ENCODE data around the gene CDIPT.

Gene CDIPT

GRCh38 chr16:29860218-29860617, 2.8 kb downstream of the CDIPT start:
- DNase-seq = no peak
- TF ChIP-seq POLR2A (IDR thresholded peaks at IDR 0.05; ENCODE audit: low read length) (no peak), GATA1 (IDR thresholded peaks at IDR 0.05; ENCODE audit: low read depth, low read length) (no peak)

DNA sequence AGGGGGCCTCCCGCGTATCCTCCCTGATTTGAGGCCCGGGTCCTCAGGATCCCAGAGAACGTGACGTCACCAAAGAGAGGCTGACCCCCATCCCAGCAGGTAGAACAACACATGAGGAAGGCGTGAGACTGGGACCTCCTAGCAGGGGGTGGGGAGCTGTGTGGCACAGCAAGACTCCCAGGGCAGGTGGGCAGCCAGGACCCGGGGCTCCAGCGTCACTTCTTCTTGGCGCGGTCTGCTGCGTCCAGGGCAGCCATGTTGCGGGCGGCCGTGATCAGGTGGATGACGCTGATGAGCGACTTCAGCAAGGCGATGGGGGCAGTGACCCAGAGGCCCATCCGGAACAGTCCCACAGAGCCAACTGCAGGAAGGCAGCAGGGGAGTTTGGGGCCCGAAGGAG, 4.1 kb downstream of the CDIPT start:
- no peak for DNase-seq
- TF ChIP-seq POLR2A (IDR thresholded peaks at IDR 0.05; ENCODE audit: low read length) = no peak
- no peak for TF ChIP-seq GATA1 (IDR thresholded peaks at IDR 0.05; ENCODE audit: low read depth, low read length)

GRCh38 chr16:29858149-29858849, 4.7 kb downstream of the CDIPT start:
- no peak for DNase-seq
- TF ChIP-seq GATA1 (IDR thresholded peaks at IDR 0.05; ENCODE audit: low read depth, low read length) = no peak
- TF ChIP-seq POLR2A (IDR thresholded peaks at IDR 0.05; ENCODE audit: low read length) = no peak

GRCh38 chr16:29857133-29857760, 5.8 kb downstream of the CDIPT start:
- no peak for DNase-seq
- TF ChIP-seq GATA1 (IDR thresholded peaks at IDR 0.05; ENCODE audit: low read depth, low read length) (no peak), POLR2A (IDR thresholded peaks at IDR 0.05; ENCODE audit: low read length) (no peak)

DNA sequence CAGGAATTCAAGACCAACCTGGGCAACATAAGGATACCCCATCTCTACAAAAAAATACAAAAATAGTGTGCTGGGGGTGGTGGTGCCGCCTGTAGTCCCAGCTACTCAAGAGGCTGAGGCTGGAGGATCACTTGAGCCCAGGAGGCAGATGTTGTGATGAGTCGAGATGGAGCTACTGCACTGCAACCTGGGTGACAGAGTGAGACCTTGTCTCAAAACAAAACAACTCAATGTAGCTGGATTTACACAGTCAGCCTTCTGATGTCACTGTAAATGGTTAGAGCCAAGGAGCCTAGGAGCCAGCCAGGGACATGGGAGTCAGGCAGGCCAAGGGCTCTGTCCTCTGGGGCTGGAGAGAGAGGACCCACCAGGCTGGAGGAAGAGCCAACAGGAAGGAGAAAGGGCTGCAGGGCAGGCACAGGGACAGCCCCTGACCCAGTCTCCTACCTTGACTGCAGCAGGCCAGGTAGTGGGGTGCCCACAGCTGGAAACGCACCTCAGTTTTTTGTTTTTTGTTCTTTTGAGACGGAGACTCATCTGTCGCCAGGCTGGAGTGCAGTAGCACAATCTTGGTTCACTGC, 8.4 kb downstream of the CDIPT start:
- TF ChIP-seq POLR2A (IDR thresholded peaks at IDR 0.05; ENCODE audit: low read length) (no peak), GATA1 (IDR thresholded peaks at IDR 0.05; ENCODE audit: low read depth, low read length) (no peak)
- no peak for DNase-seq

GRCh38 chr16:29852654-29853053, 10.4 kb downstream of the CDIPT start:
- TF ChIP-seq POLR2A (IDR thresholded peaks at IDR 0.05; ENCODE audit: low read length) (no peak), GATA1 (IDR thresholded peaks at IDR 0.05; ENCODE audit: low read depth, low read length) (no peak)
- no peak for DNase-seq

DNA sequence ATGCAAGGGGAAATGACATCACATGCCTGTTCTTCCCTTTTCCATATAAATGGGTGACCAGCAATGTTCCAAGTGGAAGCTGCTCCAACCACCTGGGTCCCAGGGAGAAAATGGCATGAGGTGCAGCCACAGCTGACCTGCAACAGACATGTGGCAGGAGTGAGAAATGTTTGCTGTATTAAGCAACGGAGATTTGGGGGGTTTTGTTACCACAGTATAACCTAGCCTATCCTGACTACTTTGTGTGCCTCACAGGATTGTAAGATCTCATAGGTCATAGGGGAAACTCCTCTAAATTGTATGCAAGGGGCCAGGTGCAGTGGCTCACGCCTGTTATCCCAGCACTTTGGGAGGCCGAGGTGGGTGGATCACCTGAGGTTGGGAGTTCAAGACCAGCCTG, 12.0 kb downstream of the CDIPT start:
- no peak for DNase-seq
- no peak for TF ChIP-seq GATA1 (IDR thresholded peaks at IDR 0.05; ENCODE audit: low read depth, low read length)

DNA sequence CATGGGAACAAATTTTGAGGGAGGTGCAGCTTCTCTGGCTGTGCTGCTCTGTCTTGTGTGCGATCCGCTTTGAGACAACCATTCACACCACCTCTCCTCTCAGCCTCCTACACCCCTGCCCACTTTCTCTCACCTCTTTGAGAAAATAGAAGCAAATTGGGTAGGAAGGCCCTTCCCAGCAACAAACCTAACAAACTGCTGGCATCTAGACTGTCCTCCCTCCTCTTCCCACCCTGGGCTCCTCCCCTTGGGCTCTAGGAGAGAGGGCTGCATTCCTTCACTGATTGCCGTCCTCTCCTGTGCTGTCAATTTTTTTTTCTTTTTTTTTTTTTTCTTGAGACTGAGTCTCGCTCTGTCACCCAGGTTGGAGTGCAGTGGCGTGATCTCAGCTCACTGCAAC, 13.5 kb downstream of the CDIPT start:
- DNase-seq = no peak
- TF ChIP-seq POLR2A (IDR thresholded peaks at IDR 0.05; ENCODE audit: low read length) (no peak), GATA1 (IDR thresholded peaks at IDR 0.05; ENCODE audit: low read depth, low read length) (no peak)

- TF ChIP-seq GATA1 (IDR thresholded peaks at IDR 0.05; ENCODE audit: low read depth, low read length) = no peak
- TF ChIP-seq POLR2A (IDR thresholded peaks at IDR 0.05; ENCODE audit: low read length) = no peak
- DNase-seq = peak; percentile 71 to 83
These were observed 14.4 kb downstream of the CDIPT start for GRCh38 chr16:29848420-29849297.

DNA sequence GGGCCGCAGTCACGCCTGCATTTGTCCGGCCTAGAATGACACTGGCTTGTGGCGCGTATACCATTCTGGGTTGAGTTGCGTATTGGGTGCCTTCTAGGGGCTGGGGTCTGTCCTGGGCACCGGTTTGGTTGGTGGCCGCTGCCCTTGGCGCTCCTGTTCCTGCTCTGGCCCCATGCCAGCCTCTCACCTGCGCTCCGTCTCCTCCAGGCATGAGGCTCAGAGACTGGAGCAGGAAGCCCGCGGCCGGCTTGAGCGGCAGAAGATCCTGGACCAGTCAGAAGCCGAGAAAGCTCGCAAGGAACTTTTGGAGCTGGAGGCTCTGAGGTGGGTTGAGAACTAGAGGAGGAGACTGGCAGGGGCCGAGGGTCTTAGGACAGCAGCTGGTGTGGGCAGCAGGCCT, 17.4 kb downstream of the CDIPT start:
- TF ChIP-seq POLR2A (IDR thresholded peaks at IDR 0.05; ENCODE audit: low read length) (no peak), GATA1 (IDR thresholded peaks at IDR 0.05; ENCODE audit: low read depth, low read length) (no peak)
- no peak for DNase-seq

- TF ChIP-seq POLR2A (IDR thresholded peaks at IDR 0.05; ENCODE audit: low read length) (no peak), GATA1 (IDR thresholded peaks at IDR 0.05; ENCODE audit: low read depth, low read length) (no peak)
- no peak for DNase-seq
These were observed 18.3 kb downstream of the CDIPT start for GRCh38 chr16:29844575-29845331.

- no peak for TF ChIP-seq POLR2A (IDR thresholded peaks at IDR 0.05; ENCODE audit: low read length)
- TF ChIP-seq GATA1 (IDR thresholded peaks at IDR 0.05; ENCODE audit: low read depth, low read length) = no peak
- no peak for DNase-seq
These were observed 19.1 kb downstream of the CDIPT start for GRCh38 chr16:29843931-29844330.

DNA sequence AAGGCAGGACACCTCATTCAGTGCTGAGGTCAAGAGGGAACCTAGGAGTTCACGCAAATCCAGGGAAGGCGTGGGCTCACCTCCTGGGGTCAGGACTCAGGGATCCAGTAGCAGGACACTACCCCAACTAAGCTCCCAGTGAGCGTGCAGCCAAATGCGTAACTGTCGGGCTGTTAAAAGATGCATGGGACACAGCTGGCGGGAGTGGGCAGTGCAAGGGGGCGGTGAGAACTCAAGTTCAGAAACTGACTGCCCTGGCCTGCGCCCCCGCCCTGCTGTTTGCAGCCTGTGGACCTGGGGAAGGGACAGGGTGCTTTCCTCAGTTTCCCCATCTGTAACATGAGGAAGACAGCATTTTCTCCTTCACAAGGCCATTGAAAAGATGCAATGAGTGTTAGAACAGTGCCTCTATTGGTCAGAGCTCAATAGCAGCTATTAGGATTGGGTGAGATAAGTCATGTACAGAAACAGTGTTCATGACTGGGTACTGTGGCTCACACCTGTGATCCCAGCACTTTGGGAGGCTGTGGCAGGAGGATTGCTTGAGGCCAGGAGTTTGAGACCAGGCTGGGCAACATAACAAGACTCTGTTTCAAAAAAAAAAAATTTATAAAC, 20.2 kb downstream of the CDIPT start:
- no peak for DNase-seq

More for the DNA sequence above, 20.2 kb downstream of the CDIPT start:
- no peak for TF ChIP-seq GATA1 (IDR thresholded peaks at IDR 0.05; ENCODE audit: low read depth, low read length)
- TF ChIP-seq POLR2A (IDR thresholded peaks at IDR 0.05; ENCODE audit: low read length) = no peak

All from erythroblast (primary cell).